Central memory CD4-positive, alpha-beta T cell (primary cell): ENCODE measurements around the gene PER3.

ENCODE experiments used
- DNase-seq: peaks from one replicate; pipeline ENCODE4 v3.0.0; 2022

Gene PER3

DNA sequence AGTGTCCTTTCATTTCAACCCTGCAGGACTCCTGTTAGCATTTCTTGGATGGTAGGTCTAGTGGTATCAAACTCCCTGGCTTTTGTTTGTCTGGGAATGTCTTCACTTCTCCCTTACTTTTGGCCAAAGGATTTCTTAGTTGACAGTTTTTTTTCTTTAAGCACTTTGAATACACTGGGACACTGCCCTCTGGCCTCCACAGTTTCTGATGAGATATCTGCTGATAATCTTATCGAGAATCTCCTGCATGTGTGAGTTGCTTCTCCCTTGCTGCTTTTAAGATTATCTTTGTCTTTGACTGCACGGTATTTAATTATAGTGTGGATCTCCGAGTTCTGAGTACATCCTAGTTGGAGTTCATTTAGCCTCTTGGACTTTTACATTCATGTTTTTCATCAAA, 55.4 kb downstream of the PER3 start:
- no peak for DNase-seq

DNA sequence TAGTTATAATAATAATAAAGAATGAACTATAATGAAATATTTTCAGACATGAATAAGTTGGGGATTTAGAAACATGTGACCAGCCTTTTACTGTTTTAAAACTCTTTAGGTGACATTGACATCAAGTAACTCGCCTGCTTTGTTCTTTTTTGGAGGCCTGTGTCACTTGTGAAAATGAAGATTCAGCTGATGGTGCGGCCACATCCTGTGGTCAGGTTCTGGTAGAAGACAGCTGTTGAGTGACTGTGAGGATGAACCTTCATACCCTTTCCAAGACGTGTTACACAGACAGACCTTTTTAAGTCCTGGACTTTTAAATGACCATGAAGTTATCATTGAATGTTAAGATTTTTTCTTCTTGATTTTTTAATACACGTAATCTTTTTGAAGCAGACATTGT, 58.4 kb downstream of the PER3 start:
- no peak for DNase-seq

- no peak for DNase-seq
These were observed 61.7 kb downstream of the PER3 start for GRCh38 chr1:7845761-7846160.

- DNase-seq, result no peak
These were observed 62.6 kb downstream of the PER3 start for GRCh38 chr1:7846656-7847055.

- DNase-seq, result no peak
These were observed 63.5 kb downstream of the PER3 start for GRCh38 chr1:7847599-7847998.

DNA sequence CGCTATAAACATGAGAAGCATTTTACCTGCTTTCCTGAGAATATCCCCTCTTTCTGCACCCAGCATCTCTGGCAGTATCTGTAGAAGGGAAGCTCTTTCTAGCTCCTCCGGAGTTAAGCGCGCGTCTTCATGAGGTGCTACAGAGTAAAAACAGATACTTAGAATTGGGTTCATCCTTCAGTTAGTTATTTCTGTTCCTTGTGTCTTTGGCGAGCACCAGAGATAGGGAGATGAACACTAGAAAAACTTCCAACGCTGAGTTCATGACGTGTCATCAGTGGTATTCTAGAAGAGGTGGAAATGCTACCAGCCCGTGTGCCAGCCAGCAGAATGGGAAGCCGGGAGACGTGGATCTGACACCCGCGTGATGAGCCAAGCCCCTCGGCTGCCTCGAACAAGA, 66.7 kb downstream of the PER3 start:
- DNase-seq, result no peak

GRCh38 chr1:7852804-7853683, 69.0 kb downstream of the PER3 start, which contains the start of gene UTS2:
Gene UTS2, minus strand, starts transcription at chr1:7853065. Its CDS starts 62 bp downstream, at chr1:7853003.
- no peak for DNase-seq

DNA sequence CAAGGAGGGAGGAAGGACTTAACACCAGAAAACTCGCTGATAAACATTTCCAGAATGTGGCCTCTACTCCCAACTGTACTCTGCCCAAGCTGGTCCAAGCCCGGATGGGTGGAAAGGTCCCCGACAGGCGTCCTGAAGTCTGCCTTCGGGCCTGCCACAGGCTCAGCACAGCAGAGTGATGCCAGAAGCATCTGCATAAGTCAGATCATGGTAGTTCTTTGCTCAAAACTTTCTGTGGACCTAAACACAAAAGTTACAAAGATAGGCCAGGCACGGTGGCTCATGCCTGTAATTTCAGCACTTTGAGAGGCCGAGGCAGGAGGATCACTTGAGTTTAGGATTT, 69.6 kb downstream of the PER3 start:
- no peak for DNase-seq

- DNase-seq, result no peak
These were observed 72.3 kb downstream of the PER3 start for GRCh38 chr1:7856345-7856744.

GRCh38 chr1:7857000-7857399, 72.9 kb downstream of the PER3 start:
- DNase-seq, result no peak

DNA sequence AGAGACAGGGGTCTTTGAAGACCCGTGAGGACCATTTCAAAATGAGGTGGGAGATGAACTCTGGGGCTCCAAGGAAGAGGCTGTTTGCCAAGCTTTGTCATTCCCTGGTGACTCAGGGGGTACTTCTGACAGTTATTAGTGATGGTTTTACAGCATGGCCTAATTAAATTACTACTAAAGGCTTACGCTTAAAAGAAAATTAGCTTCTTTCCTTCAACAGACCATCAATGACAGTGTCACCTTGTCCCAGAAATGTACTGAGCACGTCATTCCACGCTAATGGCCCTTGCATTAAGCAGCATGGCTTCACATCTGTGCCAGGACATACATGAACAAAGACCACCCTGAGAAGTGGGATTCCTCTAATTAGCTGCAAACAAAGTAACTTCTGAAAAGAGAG, 73.9 kb downstream of the PER3 start:
- no peak for DNase-seq

GRCh38 chr1:7859406-7859805, 75.3 kb downstream of the PER3 start:
- DNase-seq, result no peak

- DNase-seq, result no peak
These were observed 76.0 kb downstream of the PER3 start for GRCh38 chr1:7860130-7860529.

DNA sequence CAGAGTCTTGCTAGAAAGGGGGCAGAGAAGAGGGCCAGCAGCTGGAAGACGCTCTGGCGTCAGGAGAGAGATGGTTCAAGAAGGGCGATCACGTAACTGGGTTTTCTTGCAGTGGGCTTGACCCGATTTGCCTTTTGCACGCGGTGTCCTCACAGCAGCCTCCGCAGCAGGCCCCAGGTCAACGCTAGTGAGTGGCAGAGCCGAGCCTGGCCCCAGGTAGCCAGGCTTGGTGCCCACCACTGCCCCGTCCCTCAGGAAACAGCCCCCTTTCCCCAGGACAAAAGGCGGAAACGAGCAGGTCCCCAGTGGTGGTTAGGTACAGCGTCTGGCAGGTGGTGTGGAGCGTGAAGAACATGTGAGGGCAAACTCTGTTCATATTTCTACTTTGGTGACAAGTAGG, 77.4 kb downstream of the PER3 start:
- no peak for DNase-seq

DNA sequence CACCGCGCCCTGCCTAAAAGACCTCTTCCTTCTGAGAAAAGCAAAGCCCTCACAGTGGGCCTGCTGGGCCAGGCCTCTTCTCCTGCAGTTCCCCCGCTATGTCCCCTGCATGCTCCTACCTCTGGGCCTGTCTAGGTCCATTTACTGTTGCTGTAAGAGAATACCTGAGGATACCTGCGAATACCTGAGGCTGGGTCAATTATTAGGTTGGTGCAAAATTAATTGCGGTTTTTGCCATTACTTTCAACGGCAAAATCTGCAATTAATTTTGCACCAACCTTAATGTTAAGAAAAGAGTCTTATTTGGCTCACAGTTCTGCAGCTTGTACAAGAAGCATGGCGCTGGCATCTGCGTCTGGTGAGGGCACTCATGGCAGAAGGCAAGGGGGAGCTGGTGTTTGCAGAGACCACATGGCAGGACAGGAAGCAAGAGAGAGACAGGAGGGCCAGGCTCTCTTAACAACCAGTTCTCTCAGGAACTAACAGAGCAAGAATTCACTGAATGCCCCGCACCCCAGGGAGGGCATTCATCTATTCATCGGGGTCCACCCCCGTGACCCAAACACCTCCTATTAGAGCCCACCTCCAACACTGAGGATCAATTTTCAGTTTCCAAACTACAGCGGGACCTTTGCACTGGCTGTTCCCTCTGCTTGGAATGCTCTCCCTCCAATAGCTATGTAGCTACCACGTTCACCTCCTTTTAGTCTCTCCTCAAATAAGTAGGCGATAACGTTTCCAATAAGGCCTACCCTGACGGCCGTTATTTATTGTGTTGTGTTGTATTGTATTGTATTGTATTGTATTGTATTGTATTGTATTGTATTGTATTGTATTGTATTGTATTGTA, 78.3 kb downstream of the PER3 start:
- no peak for DNase-seq

DNA sequence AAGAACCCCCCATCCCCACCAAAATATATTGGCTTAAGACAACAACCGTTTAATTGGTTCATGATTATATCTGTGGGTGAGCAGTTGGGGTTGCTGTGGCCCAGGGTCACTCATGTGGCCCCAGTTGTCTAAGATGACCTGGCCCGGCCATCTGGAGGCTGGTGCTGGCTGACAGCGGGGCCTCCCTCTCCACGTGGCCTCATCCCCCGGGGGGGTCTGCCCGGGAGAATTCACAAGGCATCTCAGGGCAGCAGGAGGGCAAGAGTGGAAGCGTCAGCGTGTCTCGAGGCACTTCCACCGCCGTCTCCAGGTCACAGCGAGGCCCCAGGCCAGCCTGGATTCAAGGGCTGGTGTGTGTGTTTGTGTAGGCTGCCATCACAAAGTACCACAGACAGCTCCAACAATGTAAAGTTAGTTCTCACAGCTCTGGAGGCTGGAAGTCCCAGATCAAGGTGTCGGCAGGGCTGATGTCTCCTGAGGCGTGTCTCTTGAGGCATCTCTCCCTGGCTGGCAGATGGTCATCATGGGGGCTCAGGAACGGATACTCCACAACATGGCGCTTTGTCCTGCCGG, 79.8 kb downstream of the PER3 start:
- no peak for DNase-seq

DNA sequence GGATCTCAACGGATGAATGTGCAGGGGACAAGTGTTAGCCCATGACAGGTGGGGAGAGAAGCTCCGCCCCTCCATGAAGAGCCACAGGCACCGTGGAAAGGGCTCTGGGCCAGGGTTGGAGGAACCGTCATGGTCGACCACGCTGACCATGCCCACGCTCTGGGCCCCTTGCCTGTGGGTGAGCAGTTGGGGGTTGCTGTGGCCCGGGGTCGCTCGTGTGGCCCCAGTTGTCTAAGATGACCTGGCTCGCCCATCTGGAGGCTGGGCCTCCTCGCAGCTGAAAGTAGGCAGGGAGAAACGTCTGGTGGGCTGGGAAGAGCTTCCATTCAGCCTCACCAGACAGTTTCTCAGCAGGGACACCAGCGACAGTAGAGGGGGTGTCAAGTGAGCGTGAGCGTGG, 81.9 kb downstream of the PER3 start:
- DNase-seq, result no peak

DNA sequence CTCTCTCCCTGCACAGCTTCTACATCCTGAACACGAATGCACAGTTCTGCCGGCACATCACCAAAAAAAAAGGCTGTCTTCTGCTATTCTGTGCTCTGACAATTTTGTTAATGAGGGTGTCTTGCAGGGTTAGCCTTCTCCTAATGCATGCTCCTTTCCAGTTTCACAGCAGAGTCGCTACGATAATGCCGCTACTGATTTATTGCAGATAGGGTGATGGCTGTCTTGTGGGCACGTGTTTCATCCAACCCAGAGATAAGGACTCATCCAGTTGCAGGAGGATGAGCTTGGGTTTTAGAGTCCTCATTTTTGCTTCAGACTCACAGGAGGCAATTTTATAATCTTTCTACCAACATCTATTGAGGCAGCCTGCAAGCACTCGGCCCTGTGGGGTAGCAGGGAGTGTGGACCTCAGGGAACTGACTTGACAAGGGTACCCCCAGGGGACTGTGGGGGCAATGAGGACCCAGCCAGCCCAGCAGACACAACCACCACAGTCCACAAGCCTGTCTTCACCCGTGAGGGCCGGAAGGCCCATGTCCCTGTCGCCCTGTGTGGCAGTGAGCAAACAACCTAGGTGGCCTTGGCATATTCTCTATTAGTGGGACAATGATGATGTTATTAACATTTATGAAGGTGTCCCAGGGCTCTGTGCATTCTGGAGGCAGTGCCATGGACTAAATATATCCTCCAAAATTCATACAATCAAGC, 84.1 kb downstream of the PER3 start:
- no peak for DNase-seq

DNA sequence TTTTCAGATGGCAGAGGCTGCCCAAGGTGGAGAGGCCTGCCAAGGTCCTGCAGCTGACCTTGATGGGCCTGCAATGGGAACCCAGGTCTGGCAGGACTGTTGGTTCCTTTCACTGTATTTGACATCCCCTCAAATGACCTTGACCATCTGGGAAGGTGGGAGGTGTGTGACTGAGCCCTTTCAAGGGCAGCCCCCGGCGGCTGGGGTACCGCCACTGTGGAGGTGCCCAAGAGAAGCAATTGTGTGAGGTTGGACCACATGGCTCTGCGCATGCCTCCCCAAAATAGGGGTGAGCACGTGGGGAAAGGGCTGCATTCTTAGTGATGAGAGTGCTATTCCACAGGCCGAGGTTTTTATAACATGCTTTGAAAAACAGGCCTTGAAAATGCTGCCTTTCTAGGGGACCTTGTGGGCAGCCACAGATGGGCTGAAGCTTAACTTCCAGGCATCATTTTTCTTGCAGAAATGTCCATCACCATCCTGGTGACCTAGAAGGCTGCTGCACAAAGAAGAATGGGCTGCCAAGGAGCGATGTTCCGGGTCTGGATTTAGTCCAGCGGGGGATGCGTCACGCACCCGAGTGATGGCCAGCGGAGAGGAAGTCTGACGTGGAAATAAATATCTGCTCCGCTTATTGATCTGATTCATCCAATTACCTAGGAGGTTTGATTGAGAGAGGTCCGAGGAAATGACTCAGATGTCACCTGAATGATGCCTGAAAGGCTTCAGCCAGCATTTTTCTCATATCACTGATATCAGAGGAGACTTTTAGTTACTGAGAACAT, 85.2 kb downstream of the PER3 start:
- no peak for DNase-seq

GRCh38 chr1:7871136-7871535, 87.0 kb downstream of the PER3 start:
- no peak for DNase-seq

GRCh38 chr1:7873801-7874795, 90.0 kb downstream of the PER3 start:
- DNase-seq, result no peak
